H4 (cell line): ENCODE data around the gene OSBPL3. TPM values are rescaled to one million over a fixed set of nuclear protein-coding genes. Genes with fewer than 3 reads are reported as not detected.

ENCODE experiments used
- DNase-seq: peaks from one replicate; pipeline ENCODE4 v3.0.0-alpha.2; 2015; ENCODE audit warnings: low spot score
- total RNA-seq: library from RNA; depleted of rRNA; stranded (reverse); fragments of >200 nt; shearing (Covaris generic); gene quantifications from 2 replicates; pipeline ENCODE4 v1.2.3, GENCODE V29; 2014

The OSBPL3 gene
- total RNA-seq, 1 experiment from 2014 or later = 13.0 TPM

DNA sequence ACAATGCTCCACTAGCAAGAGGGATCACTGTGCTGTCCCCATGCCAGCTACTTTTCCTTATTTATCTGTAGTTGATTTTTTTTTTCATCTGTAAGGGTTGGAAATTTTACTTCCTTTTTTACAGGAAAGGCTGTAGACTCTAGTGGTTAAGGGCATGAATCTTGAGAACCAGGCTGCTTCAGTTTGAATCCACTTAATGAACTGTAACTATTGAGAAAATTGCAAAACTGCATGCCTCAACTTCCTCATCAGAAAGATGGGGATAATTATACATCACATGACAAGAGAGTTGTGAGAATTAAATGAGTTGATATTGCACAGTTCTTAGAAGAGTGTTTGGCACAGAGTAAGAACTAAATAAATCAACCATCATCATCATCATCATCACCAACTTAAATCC lies 116.4 kb downstream of the OSBPL3 start:
- DNase-seq = no peak

DNA sequence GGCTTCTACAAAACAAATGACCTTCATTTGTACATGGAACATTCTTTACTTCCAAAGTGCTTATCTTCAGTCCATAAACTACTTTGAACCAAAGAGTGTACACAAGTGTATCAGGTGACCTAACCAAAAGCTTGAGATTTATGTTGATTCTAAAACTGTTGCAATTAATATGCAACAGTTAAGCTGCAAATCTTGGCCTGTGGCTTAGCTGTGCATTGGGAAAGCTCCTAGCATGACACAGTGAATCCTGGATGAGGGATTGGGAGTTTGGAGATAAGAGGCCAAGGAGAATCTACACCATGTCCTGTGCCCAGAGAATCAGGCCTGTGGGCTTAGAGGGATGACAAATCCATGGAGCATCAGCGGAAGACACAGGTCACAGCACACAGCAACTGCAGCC lies 117.5 kb downstream of the OSBPL3 start:
- no peak for DNase-seq

DNA sequence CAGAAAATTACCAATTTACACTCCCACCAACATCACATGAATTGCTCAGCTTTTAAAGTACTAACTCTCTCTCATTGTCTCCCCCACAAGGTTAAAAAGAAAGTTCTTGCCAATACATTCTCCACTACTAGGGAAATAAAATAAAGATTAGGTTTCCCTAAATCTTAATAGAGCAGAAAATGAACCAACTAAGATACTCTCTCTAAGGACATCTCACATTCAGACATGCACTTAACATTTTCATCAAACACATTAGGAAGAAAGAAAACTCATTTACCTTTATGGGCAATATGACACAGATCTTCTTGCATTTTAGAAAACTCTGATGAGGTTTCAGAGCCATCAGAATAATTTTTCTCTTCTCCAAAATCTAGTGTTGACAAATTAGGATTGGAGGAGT lies 118.6 kb downstream of the OSBPL3 start:
- no peak for DNase-seq

DNA sequence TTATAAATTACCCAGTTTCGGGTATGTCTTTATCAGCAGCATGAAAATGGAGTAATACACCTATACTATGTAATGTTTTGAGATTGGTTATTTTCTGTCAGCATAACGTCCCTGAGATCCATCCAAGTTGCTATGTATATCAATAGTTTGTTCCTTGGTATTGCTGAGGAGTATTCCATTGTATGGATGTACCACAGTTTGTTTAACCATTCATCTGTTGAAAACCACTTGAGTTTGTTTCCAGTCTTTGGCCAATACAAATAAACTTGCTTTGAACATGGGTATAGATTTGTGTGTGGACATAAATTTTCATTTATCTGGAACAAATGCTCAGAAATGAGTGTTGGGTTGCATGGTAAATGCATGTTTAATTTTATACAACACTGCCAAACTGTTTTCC lies 119.4 kb downstream of the OSBPL3 start:
- no peak for DNase-seq

DNA sequence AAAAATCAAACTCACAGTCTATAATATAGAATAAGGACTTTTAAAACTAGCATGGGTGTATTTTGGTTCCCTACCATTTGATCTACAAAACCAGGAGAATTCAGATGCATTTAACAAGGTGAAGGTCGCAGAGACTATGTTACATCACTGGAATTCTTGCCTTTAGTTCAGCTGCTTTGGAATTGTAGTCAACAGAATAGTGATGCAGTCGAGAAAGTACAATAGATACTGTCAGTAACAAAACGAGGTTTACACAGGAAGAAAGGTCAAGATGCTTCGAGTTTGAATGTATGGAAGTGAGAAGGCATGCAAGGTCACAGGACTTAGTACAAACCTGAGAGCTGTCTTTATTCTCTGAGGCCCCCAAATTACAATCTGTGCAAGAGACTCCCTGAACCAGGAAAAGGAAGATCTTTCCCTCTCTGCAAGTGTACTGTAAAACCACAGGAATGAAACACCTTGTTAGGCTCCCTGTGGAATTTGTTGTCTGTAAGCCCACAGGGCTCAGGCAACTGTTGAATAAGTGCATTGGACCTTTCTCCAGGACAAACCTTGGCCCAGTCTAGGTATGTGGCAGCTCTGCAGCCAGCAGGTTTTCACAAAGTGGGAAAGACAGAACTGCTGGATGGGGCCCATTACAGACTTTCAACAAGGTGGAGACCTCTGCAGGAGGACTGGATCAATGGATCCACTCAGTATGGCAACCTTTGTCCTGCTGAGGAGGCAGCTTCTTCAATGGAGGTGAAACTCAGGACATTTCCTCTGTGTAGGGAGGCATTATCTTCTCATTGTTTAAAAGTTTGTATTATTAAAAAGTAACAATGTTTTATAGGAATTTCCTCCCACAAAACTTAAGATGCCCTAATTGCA lies 121.6 kb downstream of the OSBPL3 start:
- no peak for DNase-seq

DNA sequence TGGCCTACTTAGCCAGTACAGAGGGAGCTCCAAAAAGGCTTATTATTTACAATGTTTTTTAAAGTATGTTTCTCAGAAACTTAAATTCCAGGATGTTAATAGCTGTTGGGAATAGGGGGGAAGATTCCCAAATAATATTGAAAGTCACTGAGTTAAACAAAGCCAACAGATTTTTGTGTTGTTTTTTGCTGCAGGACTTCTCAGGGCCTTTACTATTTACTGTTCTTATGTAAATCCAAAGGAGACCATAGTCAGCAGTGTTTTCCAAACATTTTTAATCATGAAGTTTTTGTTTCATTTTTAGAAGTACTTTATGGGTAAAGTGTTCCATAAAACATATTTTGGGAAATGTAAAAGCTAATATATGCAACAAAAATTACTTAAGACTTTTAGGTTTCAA lies 122.4 kb downstream of the OSBPL3 start:
- no peak for DNase-seq

DNA sequence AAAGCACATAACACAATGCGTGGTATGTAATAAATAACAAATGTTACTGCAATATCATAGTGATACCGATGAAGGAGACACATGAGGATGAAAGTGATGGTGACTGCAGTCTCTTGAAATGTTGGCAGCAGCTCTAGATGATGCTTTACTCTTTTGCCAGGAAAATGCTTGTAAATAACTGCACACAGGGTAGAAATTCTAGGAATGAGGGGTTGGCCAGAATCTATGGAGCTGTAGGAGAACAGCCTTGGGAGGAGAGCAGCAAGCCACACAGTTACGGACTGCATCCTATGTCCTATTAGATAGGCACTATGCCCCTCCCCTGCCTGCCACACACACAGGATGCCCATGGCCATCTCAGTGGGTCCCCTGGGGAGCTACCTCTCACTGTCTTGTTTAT lies 125.1 kb downstream of the OSBPL3 start:
- DNase-seq = no peak

DNA sequence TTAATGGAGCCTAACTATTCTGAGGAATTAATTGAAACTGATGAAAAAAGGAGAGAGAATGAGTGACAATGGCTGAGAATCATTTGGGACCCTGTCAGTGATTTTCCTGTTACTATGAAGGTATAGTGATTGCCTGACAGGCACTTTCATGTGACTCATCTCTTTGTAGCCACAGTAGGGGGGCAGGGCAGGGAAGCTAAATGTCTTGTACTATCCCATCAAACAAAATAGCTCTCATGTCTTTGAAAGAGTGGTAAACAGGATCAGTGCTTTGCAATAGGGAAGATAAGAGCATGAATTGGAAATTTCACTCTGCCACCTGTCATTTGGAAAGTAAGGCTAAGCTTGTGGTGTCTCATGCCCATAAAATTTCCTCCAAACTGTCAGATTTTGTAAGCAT lies 128.2 kb downstream of the OSBPL3 start:
- DNase-seq = no peak

DNA sequence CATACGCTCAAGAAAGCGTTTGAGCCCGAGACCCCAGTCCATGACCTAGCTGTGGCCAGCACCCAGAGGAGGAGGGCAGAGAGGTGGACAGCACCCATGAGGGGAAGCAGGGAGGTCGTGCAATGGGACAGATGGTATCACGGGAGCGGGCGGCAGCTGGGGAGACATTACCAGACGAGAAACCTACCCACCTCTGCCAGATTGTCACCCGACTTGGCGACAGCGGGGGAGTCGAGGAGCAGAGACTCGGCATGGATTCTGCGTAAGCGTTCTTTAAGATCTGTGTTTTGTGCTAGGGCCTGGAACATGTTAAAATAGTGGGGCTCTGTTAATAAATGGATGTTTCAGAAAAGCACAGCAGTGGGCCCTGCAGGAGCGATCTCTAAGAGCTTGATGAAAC lies 131.1 kb downstream of the OSBPL3 start:
- no peak for DNase-seq

DNA sequence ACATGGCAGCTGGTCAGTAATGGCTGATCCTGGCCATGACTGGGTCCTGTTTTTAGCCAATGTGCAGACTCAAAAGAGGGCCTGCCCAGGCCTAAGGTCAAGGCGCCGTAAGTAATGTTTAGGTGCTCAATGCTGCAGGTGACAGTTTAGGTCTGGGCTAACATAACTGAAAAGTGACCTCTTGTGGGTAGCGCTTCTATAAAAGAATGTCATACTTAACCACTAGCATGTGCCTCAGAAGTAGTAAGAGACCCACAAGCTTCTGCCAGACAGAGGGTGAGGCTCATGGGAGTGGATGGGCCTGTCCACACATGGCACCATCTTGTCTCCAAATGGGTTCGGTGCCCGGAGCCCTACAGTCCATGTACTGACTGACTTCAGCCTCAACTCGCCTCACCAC lies 132.2 kb downstream of the OSBPL3 start:
- DNase-seq = no peak

DNA sequence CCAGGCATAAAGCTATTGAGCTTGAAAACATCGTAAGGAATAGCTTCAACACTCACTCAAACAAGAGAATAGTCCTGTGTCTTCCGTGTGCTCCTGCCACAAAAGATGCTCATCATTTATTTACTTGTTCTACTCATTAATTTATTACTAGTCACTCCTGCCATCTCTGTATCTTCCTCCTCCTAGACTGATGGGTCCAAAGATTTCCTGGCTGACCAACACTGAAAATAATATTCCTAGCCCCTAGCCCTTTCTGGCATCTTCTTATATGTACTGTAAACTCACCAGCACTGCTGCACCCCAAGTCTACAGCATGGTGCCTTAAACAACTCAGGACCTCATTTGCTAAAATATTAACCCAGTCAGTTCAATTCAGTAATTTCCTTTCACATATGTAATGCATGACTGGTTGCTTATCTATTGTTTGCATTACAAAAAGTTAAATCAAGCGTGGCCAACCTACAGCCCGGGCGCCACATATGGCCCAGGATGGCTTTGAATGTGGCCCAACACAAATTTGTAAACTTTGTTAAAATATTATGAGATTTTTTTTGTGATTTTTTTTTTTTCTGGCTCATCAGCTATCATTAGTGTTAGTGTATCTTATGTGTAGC lies 136.1 kb downstream of the OSBPL3 start:
- DNase-seq = no peak

DNA sequence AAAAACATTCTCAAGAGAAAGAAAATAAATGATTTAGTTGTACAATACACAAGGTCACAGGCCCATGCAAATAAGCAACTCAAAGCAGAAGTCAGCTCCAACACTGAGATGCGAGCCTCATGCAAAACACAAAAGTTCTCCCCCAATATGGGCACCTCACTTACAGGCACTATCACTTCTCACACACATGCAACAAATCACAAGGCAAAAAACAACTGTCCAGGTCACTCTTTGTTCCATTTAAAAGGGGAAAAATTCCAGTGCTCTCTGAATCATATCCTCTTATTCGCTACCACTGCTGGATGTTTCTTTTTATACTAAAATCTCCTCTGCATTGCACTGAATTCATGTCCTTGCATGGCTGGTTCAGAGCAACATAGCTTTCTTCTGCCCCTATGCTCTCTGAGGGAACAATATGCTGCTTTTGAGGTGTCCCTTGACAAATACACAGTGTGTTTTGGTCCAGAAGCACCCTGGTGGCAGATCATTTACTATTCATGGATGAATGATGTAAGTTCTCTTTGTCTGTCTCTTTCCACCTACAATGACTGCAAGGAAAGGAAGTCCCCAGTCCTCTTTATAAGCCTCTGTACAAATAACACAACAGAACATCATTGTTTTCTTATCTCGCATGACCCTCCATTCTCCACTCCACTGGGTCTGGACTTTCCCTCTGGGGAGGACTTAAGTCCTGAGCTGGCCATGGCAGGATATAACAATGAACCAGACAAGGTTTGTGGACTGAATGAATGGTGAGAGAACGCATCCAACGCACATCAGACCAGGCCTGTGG lies 137.3 kb downstream of the OSBPL3 start:
- DNase-seq = no peak

DNA sequence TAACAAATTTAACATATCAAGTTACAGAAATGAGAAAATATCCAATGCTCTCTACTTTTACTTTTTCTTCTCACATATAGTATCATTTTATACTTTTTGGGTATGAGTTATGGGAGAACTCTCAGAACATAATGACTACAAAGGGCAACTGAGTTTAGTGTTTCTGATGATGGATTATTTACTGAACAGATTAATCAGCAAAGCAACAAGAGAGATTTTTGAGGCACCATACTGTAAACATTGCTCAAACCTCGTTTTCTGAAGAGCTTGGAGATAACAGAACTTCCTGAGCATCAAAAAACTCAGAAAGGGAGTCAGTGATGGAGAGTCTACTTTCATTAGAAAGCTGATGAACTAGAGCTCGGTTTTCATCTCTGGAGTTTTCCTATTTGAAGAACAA lies 137.9 kb downstream of the OSBPL3 start:
- no peak for DNase-seq

DNA sequence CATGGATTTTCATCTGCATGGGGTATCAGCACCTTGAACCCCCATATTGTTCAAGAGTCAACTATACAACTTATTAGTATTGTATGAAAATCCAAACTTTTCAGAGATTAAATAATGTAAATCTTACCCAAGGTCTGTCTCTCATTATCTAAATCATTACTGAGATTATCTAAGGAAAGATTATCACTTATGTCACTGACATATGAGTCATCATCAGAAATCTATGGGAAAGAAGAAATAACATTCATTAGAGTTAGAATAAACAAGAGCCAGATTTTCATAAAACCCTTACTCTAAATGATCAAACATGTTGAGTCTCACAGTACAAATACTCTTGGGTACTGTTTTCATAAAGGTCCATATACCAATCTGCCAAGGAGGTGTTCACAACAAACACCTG lies 139.4 kb downstream of the OSBPL3 start:
- no peak for DNase-seq

DNA sequence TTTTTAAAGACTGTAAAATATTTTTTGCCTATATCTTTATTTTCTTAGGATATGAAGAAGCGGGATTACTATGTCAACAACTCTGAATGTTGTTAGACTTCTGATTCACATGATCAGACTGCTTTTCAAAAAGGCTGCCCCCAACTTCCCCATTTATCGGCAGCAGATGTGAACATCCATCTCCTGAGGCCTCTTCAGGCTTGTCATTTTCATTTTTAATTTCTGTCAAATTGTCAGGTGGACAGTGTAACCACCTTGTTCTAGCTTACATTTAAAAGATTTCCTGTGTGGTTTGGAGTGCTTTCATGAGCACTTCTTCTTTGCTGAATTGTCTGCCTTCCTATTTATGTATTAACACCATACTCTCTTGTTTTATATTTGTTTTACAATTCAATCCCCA lies 143.9 kb downstream of the OSBPL3 start:
- no peak for DNase-seq

DNA sequence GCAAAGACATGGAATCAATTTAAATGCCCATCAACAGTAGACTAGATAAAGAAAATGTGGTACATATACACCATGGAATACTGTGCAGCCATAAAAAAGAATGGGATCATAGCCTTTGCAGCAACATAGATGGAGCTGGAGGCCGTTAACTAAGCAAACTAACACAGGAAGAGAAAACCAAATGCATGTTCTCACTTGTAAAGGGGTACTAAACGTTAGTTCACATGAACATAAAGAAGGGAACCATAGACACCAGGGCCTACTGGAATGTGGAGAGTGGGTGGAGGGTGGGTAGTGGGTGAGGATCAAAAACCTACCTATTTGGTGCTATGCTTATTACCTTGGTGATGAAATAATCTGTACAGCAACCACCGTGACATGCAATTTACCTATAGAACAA lies 144.3 kb downstream of the OSBPL3 start:
- DNase-seq = no peak

DNA sequence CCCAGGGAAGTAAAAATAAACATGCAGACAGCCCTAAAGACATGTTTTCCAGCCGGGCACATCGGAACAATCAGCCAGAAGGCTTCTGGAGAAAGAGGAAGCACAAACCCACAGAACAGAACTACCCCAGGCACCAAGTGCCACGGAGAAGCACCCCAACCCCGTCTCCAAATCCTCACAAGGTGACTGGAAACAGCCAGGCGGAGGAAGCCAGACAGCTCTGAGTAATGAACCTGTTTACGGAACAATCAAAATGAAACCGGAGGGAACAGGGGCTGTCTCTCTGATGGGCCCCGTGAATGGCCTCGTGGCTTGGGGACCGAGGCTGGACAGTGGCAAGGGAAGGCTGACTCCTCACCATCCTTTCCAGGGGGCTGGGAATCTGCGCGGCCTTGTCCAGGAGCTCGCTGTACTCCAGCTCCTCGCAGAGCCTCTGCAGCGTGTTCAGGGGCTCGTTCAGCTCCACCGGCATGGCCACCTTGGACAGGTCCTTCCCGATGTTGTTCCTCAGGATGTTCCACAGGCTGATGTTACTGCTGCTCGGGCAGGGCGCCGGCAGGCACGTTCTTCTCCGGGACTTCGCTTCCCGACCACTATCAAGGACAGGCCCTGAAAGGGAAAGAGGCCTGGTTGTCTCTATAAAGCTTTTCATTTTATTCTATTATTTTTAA lies 145.7 kb downstream of the OSBPL3 start:
- no peak for DNase-seq

DNA sequence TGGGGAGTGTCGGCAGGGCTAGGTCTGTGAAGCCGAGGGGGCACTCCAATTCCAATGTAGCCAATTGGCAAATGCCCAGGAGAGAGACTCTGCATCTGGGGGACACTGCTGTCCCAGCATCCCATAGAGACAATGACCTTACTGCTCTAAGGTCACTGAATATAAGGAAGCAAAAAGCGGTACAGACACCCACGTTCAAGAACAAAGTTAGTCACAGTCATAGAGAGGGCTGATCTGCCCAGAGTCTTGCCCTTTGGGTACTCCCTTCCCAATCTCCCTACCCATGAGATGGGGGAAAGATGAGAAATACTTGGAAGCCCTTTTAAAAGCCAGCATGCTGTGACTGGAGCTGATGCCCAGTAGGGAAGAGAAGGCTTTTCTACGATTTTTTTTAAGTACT lies 146.4 kb downstream of the OSBPL3 start:
- no peak for DNase-seq

DNA sequence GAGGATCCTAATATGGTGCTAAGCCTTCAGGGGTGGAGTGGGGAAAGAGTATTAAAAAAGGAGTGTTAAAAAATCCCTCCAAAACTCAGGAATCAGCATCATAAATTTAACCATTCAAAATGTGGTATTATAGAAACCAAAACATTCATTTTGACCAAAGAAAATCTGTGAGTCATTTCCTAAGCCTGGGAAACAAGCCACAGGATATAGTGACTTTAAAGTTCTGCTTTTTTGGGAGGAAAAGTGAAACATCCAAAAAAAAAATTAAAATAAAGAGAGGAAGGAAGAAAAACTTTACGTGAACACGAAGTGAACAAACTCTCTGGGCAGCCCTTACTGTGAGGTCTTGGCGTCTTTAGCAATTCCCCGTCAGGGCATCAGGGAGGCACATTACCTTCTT lies 148.7 kb downstream of the OSBPL3 start:
- peak; percentile 67 for DNase-seq

DNA sequence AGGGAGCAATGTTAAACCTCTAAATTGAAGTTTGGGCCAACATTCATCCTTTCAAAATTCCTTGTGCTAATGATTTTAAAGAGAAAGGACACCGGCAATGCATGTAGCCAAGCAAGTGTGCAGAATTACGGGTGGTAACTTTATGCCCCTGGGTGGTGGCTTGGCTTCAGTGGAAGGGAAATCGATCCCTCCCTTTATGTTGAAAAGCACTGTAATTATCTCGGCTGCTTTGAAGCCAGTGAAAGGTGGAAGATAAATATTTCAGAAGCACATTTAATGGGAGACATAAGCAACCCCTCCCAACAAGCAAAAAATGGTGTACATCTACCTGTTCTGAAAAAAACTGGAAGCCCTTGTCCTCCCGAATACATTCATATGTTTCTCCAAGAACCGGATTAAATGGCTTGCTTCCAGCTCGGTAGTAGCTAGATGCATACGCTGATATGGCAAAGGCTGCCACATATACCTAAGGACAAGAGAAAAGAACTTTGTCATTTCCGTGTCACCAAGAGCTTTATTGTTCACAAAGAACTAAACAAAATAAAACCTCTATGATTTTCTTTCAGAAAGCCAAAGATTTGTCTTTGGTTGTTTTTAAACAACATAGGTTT lies 149.4 kb downstream of the OSBPL3 start:
- no peak for DNase-seq

DNA sequence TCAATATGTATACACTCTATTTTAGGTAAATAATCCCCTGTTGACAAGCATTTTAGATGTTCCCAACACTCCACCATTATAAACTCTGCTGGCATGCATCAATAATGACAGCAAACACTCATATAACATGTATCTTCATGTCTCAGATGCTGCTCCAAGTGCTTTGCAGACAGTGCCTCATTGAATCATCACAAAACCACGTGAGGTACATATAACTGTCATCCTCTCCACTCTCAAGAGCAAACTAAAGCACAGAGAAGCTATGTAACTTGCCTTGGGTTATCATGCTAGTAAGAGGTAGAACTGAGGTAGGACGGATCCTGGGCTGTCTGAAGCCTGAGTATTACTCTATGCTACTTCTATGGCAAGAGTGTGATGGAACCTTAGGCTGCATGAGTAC lies 150.2 kb downstream of the OSBPL3 start:
- DNase-seq = no peak
